ENCODE data around the gene UST.

Gene UST

DNA sequence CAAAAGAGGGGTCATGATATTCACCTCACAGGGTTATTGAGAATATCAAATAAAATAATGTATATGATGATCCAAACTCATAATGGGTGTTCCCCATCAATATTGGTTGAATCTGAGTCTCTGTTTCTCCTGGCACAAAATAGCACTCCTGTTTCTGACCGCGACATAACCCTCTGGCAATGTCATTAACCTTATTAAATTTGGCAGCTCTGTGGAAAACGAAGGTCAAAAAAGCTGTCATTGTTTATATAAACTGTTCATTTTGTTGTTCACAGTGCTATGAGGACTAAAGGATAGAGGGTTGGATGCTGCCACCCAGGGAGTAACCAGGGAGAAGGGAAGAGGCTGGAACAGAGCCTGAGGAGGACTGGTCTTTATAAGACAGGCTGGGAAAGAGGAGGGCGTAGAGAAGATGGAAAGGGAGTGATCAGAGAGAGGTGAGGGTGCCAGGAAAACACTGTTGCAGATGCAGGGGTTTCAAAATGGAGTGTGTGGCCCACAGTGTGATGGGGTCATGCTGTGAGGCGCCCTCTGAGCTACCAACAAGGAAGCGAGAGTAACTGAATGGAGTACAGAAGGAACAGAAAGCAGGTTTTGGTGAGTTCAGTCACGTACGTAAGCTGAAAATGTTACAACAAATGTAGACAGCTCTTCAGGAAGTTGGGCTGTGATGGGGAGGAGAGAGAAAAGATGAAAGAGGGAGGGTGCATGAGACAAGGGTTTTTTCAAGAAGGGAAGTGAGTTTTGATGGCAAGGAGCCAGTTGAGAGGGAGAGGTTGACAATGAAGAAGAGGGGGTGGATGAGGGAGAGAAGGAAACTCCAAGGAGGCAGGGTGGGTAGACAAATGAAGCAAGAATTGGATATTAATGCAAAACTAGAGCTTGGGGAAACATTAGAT lies 319.1 kb downstream of the UST start:
- no peak for DNase-seq

DNA sequence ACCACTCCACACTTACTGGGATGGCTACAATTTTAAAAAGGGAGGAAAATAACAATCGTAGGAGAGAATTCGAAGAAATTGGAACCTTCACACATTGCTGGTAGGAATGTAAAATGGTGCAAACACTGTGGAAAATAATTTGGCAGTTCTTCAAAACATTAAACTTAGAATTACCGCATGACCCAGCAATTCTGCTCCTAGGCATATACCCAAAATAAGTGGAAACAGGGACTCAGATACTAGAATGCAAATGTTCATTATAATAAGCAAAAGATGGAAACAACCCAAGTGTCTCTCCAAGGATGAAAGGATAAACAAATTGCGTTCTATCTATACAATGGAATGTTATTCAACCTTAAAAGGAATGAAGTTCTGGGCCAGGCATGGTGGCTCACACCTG lies 325.2 kb downstream of the UST start:
- no peak for DNase-seq

DNA sequence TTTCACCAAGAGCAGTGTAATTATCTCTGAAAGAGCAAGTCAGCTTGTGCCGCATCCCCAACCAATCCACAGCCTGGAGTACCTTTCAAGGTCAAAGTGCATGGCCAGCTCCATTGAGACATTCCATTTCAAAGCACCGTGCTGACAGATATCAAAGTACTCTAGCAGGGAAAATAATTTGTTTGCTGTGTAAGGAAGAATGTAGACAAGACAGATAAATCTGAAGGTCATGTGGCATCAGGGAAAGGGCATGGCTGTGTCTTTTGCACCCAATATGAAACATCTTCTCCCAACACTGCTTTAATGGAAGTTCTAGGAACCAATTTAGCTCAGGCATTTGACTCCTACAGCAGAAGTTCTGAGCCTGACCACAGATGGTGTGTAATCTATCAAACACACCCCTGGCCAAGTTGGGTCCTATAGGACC lies 328.0 kb downstream of the UST start:
- DNase-seq, result no peak

DNA sequence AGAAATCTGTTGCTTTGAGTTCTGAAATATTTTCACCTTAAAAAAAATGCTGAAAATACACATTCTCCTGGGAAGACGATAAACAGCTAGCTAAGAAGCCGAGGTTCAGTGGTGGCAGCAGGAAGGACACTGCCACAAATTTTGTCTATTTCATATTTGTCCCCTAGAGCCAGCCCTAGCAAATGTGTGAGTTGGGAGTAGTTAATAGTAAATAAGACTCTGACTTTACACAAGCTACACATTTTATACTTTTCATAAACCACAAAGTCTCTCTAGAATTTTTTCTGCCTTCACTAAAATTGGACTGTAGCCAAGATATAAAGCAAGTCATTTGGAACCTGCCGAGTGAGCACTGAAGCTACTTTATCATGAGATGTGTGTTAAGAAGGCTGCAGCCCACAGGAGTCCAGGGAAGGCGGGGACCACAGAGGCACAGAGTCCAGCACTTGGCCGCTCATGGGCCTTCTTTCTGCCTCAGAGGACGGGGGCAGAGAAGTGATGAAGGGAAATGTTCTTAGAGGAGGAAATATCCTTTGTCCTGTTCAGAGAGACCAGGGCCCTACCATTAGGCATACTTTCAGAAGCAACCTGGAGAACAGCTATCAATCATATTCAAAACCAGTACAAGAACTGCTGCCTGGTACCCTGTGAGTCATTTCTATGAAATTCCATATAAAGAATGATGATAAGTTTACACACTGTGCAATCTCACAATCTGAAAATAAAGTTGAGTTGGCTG lies 329.0 kb downstream of the UST start:
- DNase-seq, result no peak

DNA sequence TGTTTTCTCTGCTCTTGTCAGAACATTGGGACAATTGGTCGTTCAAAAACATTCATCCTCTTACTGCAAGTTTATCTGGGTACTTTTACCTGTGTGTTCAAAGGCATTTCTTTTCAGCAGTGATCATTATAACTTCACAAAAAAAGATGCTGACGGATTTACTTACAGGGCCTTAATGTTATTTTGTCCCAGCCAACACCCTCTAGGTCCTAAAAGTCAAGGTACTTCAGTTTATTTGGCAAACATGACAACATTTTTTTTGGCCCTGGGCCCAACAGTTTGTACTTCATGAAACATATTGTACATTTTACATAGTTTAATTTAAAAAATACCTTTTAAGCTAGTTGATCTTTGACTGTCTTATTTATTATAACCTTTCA lies 329.5 kb downstream of the UST start:
- DNase-seq, result no peak

DNA sequence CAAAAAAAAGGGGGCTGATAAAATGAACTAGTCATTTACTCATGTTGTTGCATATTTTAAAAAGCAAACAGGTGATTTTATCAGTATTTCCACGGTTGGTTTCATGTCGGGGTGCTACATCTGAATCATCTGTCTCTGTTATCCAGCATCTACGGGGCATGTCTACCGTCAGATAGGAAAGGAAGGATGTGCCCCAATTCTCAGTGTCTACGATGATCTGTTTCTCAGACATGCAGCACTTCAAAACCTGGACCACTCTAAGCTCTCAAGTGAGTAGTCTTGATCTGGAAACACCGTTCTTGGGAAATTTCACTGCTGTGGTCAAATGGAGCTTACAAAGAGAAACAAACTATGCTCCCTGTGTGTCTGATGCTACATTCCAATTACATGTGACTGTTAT lies 330.4 kb downstream of the UST start:
- no peak for DNase-seq

DNA sequence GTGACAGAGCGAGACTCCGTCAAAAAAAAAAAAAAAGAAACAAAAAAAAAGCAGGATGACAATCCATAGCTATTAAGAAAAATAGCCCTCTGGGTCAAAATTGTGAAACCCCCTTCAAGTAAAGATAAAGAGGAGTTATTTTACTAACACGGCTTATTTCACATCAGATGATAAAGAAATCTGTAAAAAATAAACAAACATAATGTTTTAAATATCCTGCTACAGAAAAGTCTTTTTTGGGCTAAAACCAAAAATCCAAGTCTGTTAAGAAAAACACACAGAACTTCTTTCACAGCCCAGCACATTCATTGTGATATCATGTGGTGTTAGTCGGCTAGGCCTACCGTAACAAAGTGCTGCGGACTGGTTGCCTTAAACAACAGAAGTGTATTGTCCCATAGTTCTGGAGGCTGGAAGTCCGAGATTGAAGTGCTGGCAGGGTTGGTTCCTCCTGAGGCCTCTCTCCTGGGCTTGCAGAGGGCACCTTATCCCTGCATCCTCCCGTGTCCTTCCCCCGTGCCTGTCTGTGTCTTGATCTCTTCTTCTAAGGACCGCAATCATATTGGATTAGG lies 331.5 kb downstream of the UST start:
- no peak for DNase-seq

DNA sequence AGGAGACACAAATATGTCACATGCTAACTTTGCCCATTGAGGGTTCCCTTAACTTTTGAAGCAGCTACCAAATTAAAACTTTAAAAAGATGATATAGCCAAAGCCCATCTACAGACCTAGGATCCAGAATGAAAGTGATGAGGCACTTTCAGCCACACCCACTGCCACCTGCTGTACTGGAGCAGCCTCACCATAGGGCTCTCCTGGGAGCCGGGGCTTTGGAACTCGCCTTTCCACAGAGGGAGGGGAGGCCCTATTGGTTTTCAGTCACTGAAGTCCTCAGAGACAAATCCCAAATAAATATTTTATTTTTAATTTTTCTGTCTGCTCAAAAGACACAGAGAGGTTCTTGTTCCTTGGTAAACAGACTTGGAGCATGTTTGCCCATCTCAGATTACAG lies 332.6 kb downstream of the UST start:
- no peak for DNase-seq

DNA sequence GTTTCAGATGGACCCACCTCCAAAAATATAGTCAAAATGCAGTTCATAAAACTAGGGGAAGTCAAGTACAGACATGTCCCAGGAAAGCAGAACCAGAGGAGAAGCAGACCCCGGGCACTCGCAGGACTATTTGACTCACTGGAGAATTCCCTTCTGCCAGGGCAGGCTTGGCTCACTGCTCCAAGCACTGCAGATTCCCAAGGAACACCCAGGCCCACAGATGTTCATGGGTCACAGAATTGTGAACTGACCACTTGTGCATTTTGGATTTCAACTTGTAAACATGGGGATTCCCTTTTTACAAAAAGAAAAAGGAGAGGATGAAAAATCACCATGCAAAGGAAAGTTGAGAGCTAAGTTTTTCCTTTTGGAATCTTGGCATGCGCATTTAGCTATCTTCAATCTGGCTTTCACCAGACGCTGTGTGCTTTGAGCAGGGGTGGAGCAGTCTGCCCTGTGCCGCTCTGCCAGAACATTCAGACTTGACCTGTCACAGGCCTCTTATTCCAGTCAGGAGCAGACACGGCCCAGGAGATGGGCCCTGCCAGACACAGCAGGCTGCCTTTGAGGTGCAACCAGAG lies 333.2 kb downstream of the UST start:
- DNase-seq, result no peak

DNA sequence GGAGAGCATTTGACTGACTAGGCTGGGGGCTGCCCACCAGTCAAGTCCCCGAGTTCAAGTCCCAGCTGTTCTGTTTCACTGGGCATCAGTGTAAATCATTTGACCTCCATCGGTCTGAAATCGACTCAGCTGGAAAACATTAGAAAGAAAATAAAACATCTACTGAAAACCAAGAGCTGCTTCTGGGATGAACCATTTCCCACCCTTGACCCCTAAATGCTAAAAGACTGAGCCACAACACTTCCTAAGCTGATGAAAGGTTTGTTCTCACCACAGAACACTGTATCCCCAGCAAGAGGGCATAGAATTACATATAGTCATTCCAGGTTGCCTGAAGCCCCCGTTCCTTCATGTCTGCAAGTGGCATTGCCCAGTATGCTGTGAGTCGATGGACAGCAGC lies 333.7 kb downstream of the UST start:
- no peak for DNase-seq

DNA sequence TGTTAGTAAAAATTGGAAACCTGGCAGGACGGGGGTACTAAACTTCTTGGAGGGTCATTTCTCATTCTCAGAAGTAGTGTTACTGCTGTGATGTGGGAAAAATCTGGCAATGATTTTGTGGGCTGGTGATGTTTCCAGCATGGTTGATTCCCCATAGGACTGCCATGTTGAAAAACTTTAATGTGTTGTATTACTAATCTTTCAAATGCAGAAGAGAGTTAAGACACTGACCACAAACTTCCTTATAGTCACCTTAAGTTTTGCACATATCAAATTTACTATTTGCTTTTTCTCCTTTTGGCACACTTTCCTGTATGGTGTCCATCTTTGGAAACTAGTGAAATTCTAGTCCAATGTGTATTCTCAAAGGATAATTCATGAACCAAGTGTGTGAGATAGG lies 334.5 kb downstream of the UST start:
- no peak for DNase-seq

DNA sequence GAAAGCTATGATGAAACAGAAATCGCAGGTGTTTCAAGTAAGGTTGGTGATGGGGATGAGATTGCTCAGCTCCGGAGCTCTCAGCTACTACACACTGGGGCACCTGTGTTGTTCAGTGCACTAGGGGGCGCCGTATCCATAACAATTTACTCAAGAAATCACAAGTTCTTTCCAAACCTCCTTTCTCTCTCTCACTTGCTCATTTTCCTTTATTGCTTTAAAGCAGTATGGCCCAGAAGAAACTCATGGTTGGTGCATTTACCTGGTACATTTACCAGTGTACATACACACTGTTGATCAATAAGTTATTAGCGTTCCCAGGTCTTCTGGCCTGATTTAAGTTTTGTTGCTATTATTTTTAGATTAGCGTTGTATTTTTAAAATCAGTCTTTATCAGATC lies 335.5 kb downstream of the UST start:
- DNase-seq, result peak; percentile 79

DNA sequence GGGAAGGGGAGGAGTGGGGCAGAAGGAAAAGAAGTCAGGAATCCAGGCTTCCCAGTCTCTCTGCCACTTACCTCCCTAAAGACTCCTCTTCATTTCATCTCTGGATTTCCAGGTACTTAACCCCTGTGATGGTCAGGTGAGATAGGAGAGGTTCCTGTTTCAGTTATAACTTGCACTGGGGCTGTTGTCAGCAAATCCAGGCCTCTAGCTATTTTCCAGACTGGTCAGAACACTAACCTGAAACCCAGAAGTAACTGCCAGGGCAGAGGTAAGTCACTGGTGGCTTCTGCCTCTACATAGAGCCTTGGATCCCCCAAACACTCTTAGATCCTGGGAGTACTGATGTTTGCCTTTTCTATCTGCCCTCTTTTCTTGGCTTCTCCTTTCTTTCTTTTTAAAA lies 337.2 kb downstream of the UST start:
- DNase-seq, result no peak

DNA sequence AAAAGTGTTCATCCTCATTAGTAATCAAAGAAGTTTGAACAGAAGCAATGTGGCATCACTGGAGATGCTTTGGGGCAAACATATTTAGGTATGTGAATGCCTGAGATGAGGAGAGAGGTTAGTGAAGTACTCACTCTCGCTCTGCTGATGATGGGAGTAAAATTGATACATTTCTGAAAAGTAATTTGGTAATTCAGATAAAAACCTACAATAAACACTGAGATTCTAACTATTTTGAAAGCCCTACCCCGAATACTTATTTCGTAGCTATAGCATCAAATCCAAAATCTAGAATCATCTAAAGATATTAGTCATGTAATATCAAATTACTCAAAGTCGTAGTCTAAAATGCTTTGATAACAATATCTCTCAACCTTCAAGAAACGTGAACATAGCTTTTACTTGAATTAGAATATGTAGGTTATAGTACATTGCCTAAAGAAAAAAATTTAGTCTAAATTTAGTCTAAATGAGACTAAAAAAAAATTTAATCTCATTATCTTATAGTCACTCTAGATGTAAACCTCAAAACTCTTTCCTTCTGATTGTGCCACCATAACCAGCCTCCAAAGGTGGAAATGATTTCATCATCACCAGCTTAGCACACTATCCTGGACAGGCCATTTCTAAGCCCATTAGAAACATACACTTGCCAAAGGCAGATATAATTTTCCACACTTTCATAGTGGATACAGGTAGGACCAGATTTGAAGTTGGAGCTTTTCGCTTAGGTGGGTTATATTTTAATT lies 338.2 kb downstream of the UST start:
- DNase-seq, result no peak

DNA sequence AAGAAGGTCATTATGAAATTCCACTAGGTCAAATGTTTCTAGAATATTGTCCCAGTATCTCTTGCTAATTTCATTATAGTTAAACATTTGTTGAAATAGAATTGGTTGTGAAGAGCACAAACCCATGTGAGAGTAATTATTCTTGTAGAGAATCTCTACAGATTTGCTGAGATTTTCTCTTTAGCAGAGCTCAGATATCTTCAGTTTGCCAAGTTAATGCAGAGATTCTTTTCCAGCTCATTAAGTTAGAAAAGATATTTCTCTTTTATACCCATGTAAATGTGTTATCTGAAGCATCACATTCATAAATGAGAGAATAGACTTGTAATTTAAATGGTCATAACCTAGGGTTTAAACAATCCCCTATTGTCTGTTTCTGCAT lies 338.7 kb downstream of the UST start:
- no peak for DNase-seq

DNA sequence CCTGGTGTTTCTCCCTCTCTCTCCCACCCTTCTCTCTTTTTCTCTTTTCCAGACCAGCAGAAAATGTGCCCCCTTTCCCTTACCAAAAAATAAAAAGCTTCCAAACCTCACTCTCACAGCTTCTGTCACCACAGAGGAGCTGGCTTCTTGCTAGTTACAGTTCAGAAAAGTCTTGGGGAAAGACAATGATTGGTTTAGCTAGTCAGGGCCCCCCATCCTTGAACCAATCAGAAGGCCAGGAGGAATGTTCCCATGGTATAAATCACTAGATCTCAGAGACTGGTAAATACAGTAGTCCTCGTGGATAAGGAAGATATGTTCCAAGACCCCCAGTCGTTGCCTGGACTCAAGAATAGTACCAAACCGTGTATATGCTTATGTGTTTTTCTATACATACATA lies 339.5 kb downstream of the UST start:
- DNase-seq, result no peak

DNA sequence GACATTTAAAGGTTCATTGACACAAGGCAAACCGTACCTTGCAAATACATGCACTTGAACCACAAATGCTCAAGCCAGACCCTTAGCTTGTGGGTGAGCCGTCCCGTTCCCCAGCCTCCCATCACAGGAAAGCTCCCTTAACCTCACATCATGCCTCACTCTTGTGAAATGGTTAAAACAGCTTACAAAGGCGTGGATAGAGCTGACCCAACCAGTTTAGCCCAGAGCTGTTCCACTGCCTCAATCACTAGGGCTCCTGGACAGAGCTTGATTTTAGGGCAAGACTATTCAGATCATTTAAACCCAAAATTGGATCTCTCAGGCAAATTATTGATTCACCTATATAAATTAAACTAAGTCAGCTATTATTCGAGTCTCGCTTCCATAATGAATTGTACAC lies 341.1 kb downstream of the UST start:
- DNase-seq, result no peak

DNA sequence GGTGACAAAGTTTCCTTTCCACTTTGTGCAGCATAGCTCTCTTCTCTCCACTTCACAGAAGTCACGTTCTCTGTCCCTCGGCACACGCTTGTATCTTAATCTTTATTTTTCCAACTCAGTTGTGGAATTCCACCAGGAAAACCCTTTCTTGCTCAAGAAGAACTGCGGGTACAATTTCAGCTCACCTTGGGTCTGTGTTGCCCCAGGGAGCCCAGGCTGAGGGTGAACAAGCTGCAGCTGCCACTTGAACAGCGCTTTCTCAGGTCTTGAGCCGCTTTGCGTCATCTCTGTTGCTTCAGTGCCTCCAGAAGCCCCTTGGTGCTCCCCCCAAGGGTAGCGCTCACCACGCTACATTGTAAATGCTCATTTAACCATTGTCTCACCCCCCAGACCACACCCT lies 341.5 kb downstream of the UST start:
- no peak for DNase-seq

DNA sequence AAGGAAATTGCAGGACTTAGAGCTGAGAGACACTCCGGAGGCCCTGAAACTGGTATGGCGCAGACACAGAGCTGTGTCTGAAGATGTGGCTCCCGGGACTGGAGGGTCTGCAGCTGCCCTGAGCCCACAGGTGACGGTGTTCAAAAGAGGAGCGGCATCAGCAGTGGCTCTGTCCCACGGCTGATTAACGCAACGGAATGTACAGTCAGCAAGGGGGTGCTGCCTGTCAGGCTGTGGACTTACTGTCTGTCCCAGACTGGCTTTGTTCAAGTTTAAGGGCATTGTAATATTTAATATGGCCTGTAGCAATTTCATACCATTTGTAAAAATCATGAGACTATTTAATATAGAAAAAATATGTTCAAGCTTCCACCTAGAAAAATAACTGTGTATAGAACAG lies 342.7 kb downstream of the UST start:
- no peak for DNase-seq

DNA sequence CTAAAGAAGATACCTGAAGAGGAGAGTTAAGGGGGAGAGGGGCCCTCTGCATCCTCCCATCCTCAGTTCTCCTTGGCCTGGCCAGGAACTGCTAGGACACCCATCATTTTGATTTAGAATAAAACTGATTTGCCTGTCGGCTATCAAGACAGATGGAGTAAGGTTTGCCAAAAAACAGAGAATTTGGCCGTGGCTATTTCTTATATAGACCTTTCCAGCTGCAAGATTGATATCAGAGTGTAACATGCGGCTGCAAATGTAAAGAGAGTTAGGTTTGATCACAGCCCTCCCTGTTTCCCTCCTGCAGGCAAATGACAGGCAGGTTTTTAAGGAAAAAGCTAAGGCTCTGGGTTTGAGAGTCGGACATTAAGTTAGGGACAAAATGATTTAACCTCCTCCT lies 344.1 kb downstream of the UST start:
- DNase-seq, result no peak

DNA sequence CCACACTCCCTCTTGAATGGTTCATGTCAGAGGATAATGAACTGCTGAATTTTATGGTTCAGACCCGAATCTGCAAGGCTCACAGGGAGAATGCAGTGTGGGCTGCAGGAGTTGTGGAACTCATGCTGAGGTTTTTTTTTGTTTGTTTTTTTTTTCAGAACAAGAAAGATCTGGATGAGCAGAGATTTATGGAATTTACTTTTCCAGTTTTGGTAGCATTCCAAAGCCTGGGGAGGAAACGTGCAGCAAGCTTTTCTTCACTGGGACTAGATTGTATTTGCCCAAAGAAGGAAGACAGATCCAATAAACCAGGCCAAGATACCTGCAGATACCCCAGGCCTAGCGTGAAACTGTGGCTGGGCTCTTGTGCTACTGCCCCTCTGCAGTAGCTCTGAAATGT lies 346.8 kb downstream of the UST start:
- no peak for DNase-seq

DNA sequence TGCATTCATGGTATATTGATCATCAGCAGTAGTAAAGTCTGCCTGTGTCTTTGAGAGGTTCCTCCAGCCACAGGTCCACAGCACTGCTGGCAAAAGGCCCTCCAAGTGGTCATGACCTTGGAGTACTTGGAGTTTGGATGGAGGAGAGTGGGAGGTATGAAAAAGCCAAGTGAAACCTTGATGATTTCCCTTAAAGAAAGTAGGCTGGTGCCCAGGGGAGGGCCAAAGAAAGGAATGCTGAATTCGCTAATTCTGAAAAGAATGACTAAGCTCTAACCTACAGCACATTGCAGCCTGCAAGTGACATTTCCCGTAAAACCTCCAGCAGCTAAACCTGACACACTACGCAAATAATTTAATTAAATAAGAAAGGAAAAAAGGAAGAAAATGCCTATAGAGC lies 347.3 kb downstream of the UST start:
- DNase-seq, result no peak

DNA sequence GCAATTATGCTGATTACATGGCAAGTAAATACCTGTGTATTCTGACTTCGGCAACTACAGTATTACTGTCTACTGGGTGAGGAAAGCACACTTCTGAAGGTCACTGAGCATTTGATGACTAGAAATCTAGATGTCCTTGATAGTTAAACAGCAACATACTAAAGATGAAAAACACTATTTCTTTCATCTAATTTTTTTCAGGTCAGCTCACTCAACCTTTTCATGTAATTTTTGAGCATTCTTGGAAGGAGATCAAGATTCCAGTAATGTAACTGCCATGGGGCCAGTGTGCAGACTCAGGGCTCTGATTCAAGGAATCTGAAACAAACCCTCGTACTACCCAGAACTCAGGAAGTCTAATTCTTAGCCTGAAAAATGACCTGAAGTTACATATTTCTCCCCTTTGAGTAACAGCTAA lies 348.1 kb downstream of the UST start:
- no peak for DNase-seq
